Gastrocnemius medialis (tissue), 4 donors: ENCODE data around the gene CLEC20A. TPM values are rescaled to one million over a fixed set of nuclear protein-coding genes. Genes with fewer than 3 reads are reported as not detected.

ENCODE experiments used
- ATAC-seq, 2 donors: fragments of 150-250 bp; one replicate each; pipeline ENCODE4 v1.9.1; 2016
- DNase-seq, 2 donors: peaks; one replicate each; pipeline ENCODE4 v3.0.0-alpha.2; 2019
- H3K27ac ChIP-seq, 4 donors: fragments of 200-600 bp; sonication (generic); 1 replicate in 1 of 4; 2 replicates in 3 of 4; pipeline ENCODE4 v1.5.1; 2016 to 2018; ENCODE audit warnings: mild to moderate bottlenecking in 2 of 4, moderate library complexity in 1 of 4
- H3K27me3 ChIP-seq, 3 donors: fragments of 200-600 bp; sonication (generic) in 2 of 3; 1 replicate in 1 of 3; 2 replicates in 2 of 3; pipeline versions ENCODE4 v1.5.1 to v1.6.0; 2016 to 2019; ENCODE audit warnings: mild to moderate bottlenecking in 1 of 3, moderate library complexity in 1 of 3
- H3K36me3 ChIP-seq, 2 donors: fragments of 200-600 bp; sonication (generic) in 1 of 2; one replicate each; pipeline ENCODE4 v1.5.1; 2017 to 2018
- H3K4me1 ChIP-seq, 2 donors: fragments of 200-600 bp; sonication (generic) in 1 of 2; one replicate each; pipeline ENCODE4 v1.5.1; 2016 to 2017; ENCODE audit warnings: mild to moderate bottlenecking in 2 of 2
- H3K4me3 ChIP-seq, 4 donors: fragments of 200-600 bp; sonication (generic) in 3 of 4; 1 replicate in 1 of 4; 2 replicates in 3 of 4; pipeline ENCODE4 v1.5.1; 2016 to 2019; ENCODE audit warnings: mild to moderate bottlenecking in 2 of 4
- H3K9me3 ChIP-seq, 3 donors: fragments of 200-600 bp; sonication (generic) in 2 of 3; 1 replicate in 1 of 3; 2 replicates in 2 of 3; pipeline ENCODE4 v1.5.1; 2016 to 2019
- POLR2A ChIP-seq, 2 donors: fragments of 450-650 bp; IDR thresholded peaks; one replicate each; pipeline ENCODE4 v1.6.1; 2017; ENCODE audit warnings: antibody characterized with exemption in 2 of 2, mild to moderate bottlenecking in 2 of 2, moderate library complexity in 2 of 2
- in situ Hi-C, 4 donors: fragments of 200-750 bp; cut with MboI; loops; one replicate each; pipeline versions ENCODE4 v1.15.0 to v1.8.0; 2017; ENCODE audit warnings: low sequenced_read_pairs in 4 of 4
- intact Hi-C: fragments of 100-400 bp; cut with DNase I; formaldehyde crosslinking; loops from one replicate; pipeline ENCODE4 v1.15.1; 2023; ENCODE audit warnings: low total_unique reads
- total RNA-seq, 4 donors: library from RNA; depleted of rRNA; stranded (reverse); fragments of >200 nt; gene quantifications; one replicate each; pipeline versions ENCODE4 v1.1.0 to v1.2.3, GENCODE V29; 2016
- TF ChIP-seq, protein P1 (sequence below), 5 experiments: fragments of 450-650 bp in 3 of 5; fragments of 200-600 bp in 2 of 5; sonication (generic) in 2 of 5; IDR thresholded peaks in 4 of 5; conservative IDR thresholded peaks in 1 of 5; 1 replicate in 4 of 5; 2 replicates in 1 of 5; pipeline ENCODE4 v1.5.1; 2016 to 2019; ENCODE audit warnings: antibody characterized with exemption in 5 of 5, mild to moderate bottlenecking in 3 of 5, moderate library complexity in 3 of 5

CLEC20A gene
- total RNA-seq, 4 donors from 2014 or later = not detected

- Histone ChIP-seq H3K4me3 (no peak overlapping the region), H3K27me3 (no peaks in the 10 kb centered on the region), H3K36me3 (peaks cover 0 to 39% of the 10 kb centered on the region in 2 donors), H3K4me1 (no peaks in the 10 kb centered on the region), H3K27ac (no peak overlapping the region), H3K9me3 (no peaks in the 10 kb centered on the region)
- DNase-seq (no peak), ATAC-seq (no peak)
- intact Hi-C loops (no loop called here), in situ Hi-C loops (no loop called here)
- TF ChIP-seq, protein P1, sequence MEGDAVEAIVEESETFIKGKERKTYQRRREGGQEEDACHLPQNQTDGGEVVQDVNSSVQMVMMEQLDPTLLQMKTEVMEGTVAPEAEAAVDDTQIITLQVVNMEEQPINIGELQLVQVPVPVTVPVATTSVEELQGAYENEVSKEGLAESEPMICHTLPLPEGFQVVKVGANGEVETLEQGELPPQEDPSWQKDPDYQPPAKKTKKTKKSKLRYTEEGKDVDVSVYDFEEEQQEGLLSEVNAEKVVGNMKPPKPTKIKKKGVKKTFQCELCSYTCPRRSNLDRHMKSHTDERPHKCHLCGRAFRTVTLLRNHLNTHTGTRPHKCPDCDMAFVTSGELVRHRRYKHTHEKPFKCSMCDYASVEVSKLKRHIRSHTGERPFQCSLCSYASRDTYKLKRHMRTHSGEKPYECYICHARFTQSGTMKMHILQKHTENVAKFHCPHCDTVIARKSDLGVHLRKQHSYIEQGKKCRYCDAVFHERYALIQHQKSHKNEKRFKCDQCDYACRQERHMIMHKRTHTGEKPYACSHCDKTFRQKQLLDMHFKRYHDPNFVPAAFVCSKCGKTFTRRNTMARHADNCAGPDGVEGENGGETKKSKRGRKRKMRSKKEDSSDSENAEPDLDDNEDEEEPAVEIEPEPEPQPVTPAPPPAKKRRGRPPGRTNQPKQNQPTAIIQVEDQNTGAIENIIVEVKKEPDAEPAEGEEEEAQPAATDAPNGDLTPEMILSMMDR (IDR thresholded peaks at IDR 0.05 in 4 of 5, conservative IDR thresholded peaks at IDR 0.05 in 1 of 5) = no peak
- no peak for TF ChIP-seq POLR2A (IDR thresholded peaks at IDR 0.05)
These were observed 31.8 kb downstream of the CLEC20A start for GRCh38 chr1:178465011-178465410.

- in situ Hi-C loops = no loop called here
- Histone ChIP-seq H3K9me3 (no peaks in the 10 kb centered on the region), H3K4me1 (no peaks in the 10 kb centered on the region), H3K27me3 (no peaks in the 10 kb centered on the region), H3K36me3 (peaks cover 0 to 39% of the 10 kb centered on the region in 2 donors), H3K4me3 (no peak overlapping the region), H3K27ac (no peak overlapping the region)
- TF ChIP-seq POLR2A (IDR thresholded peaks at IDR 0.05) = no peak
- TF ChIP-seq, protein P1 (IDR thresholded peaks at IDR 0.05 in 4 of 5, conservative IDR thresholded peaks at IDR 0.05 in 1 of 5) = no peak
- ATAC-seq (no peak), DNase-seq (no peak)
- intact Hi-C loops = no loop called here
These were observed 32.2 kb downstream of the CLEC20A start for GRCh38 chr1:178464566-178464965.

DNA sequence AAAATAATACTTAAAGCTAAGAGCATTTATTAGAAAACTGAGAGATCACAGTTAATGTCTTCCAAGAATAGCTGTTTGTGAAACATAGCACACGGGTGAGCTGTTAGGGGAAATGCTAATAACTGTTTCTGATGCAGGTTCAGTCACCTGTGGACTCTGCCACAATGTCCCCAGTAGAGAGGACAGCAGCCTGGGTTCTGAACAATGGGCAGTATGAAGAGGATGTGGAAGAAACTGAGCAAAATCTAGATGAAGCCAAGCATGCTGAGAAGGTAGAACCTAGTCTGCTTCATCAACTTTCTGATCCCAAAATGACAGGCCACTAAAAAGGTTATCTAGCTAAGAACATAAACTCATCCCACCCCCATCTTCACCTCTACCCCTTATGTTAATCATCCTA, 32.6 kb downstream of the CLEC20A start:
- no peaks in the 10 kb centered on the region for H3K4me1 ChIP-seq
- ATAC-seq = no peak
- DNase-seq = no peak
- no peak overlapping the region for H3K27ac ChIP-seq
- in situ Hi-C loops = no loop called here
- intact Hi-C loops = no loop called here
- H3K9me3 ChIP-seq = no peaks in the 10 kb centered on the region
- no peak overlapping the region for H3K4me3 ChIP-seq
- no peaks in the 10 kb centered on the region for H3K27me3 ChIP-seq
- H3K36me3 ChIP-seq = peaks cover 0 to 39% of the 10 kb centered on the region in 2 donors
- TF ChIP-seq, protein P1 (IDR thresholded peaks at IDR 0.05 in 4 of 5, conservative IDR thresholded peaks at IDR 0.05 in 1 of 5) = no peak
- TF ChIP-seq POLR2A (IDR thresholded peaks at IDR 0.05) = no peak

DNA sequence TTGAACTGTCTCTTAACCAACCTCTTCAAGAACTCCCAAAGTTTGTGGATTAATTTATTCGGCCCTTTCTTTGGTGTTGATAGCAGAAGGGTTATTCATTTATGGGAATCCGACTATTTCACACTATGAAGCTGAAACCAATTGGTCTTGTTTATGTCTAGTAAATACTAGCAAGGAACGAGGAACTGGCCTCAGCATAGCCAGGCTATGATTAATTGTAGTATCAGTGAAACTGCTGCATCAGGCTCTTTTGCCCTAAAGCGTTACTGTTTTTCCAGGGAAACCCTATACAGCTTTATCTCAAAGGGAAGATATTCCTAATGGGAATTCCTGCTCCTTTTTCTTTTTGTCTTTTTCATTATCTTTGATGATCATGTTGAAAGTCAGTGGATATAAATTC, 35.1 kb downstream of the CLEC20A start:
- no peak for ATAC-seq
- no peaks in the 10 kb centered on the region for H3K4me1 ChIP-seq
- intact Hi-C loops = no loop called here
- in situ Hi-C loops = no loop called here
- H3K9me3 ChIP-seq = no peaks in the 10 kb centered on the region
- H3K4me3 ChIP-seq = no peak overlapping the region
- TF ChIP-seq, protein P1 (IDR thresholded peaks at IDR 0.05 in 4 of 5, conservative IDR thresholded peaks at IDR 0.05 in 1 of 5) = no peak
- no peak for TF ChIP-seq POLR2A (IDR thresholded peaks at IDR 0.05)
- no peak overlapping the region for H3K27ac ChIP-seq
- H3K27me3 ChIP-seq = no peaks in the 10 kb centered on the region
- peaks cover 0 to 42% of the 10 kb centered on the region in 2 donors for H3K36me3 ChIP-seq
- no peak for DNase-seq

DNA sequence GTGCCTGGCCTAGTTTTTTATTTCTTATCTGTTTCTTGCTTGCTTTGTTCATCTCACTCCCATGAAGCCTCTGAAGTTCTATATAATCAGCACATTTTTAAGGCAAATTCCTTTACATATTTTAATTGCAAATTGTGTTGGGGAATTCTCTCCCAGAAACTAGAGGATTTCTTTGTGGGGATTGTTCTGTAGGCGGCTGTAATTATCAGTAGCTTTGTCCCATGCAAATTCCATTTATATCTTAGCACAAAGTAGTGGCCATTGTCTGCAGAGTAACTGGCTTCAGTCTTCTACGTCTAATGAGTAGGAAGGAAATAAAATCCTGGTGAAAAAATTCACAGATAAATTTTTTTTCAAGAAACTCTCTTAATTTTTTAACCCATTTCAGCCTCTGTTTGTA, 35.7 kb downstream of the CLEC20A start:
- TF ChIP-seq, protein P1 (IDR thresholded peaks at IDR 0.05 in 4 of 5, conservative IDR thresholded peaks at IDR 0.05 in 1 of 5) = no peak
- TF ChIP-seq POLR2A (IDR thresholded peaks at IDR 0.05) = no peak
- ATAC-seq = no peak
- Histone ChIP-seq H3K4me1 (no peaks in the 10 kb centered on the region), H3K9me3 (no peaks in the 10 kb centered on the region), H3K36me3 (peaks cover 0 to 42% of the 10 kb centered on the region in 2 donors), H3K27ac (no peak overlapping the region), H3K27me3 (no peaks in the 10 kb centered on the region), H3K4me3 (no peak overlapping the region)
- intact Hi-C loops (no loop called here), in situ Hi-C loops (no loop called here)
- DNase-seq = no peak
